Uterus (tissue), 2 donors: Measurements from ENCODE around the gene SPP1.

ENCODE experiments used
- POLR2A ChIP-seq, 2 donors: fragments of 450-650 bp; IDR thresholded peaks; one replicate each; pipeline ENCODE4 v1.6.1; 2016; ENCODE audit warnings: antibody characterized with exemption in 2 of 2, mild to moderate bottlenecking in 1 of 2, moderate library complexity in 1 of 2
- TF ChIP-seq, protein P1 (sequence below), 4 experiments: fragments of 200-600 bp in 2 of 4; fragments of 450-650 bp in 2 of 4; sonication (generic) in 2 of 4; IDR thresholded peaks; one replicate each; pipeline ENCODE4 v1.5.1; 2016 to 2019; ENCODE audit warnings: antibody characterized with exemption in 4 of 4, mild to moderate bottlenecking in 2 of 4, moderate library complexity in 1 of 4

DNA sequence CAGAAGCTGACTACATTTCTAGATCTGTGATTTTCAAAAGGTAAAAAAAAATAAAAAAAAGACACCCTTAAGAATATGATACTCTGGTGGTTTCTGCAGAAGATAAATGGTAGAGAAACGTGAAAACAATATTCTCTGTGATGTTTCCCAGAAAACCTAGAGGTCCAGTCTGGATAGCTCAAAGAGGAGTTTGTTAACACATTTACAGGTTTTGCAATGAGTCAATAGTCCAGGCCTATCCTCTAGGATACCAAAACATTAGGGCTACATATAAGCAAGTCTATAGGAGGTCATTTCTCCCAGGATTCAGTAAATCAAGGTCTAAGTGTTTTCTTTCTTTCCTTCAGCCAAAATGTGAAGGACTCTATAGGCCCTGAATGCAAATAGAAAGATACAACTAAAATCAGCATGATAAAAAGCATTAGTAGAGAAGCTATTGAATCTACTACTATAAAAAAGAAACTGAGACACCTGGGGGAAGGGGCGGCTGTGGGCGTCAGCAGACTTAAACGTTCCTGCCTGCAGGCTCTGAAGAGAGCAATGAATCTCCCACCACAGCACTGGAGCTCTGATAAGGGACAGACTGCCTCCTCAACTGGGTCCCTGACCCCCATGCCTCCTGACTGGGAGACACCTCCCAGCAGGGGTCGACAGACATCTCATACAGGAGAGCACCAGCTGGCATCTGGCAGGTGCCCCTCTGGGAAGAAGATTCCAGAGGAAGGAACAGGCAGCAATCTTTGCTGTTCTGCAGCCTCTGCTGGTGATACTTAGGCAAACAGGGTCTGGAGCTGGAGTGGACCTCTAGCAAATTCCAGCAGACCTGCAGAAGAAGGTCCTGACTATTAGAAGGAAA, 33.7 kb upstream of the SPP1 start:
- TF ChIP-seq POLR2A (IDR thresholded peaks at IDR 0.05), result no peak
- TF ChIP-seq, protein P1, sequence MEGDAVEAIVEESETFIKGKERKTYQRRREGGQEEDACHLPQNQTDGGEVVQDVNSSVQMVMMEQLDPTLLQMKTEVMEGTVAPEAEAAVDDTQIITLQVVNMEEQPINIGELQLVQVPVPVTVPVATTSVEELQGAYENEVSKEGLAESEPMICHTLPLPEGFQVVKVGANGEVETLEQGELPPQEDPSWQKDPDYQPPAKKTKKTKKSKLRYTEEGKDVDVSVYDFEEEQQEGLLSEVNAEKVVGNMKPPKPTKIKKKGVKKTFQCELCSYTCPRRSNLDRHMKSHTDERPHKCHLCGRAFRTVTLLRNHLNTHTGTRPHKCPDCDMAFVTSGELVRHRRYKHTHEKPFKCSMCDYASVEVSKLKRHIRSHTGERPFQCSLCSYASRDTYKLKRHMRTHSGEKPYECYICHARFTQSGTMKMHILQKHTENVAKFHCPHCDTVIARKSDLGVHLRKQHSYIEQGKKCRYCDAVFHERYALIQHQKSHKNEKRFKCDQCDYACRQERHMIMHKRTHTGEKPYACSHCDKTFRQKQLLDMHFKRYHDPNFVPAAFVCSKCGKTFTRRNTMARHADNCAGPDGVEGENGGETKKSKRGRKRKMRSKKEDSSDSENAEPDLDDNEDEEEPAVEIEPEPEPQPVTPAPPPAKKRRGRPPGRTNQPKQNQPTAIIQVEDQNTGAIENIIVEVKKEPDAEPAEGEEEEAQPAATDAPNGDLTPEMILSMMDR (IDR thresholded peaks at IDR 0.05), result no peak
